NCI-H1092 (cell line): ENCODE results near the gene TXNDC2.
"Not testable (repeated sequence)": the region's sequence is repeated elsewhere in the genome, so short reads cannot be mapped to it uniquely, and the experiment has no call there.

Source experiments
- DNase-seq: peaks from one replicate; lab custom pipeline; 2025; lab: John Stamatoyannopoulos, UW

The TXNDC2 gene

GRCh38 chr18:9884532-9885140 is 1.1 kb upstream of the TXNDC2 start:
- DNase-seq = no peak

- no peak for DNase-seq
Measured at GRCh38 chr18:9886005-9886348, 204 bp downstream of the TXNDC2 start.

GRCh38 chr18:9887992-9888391 is 2.2 kb downstream of the TXNDC2 start:
- DNase-seq = no peak

DNA sequence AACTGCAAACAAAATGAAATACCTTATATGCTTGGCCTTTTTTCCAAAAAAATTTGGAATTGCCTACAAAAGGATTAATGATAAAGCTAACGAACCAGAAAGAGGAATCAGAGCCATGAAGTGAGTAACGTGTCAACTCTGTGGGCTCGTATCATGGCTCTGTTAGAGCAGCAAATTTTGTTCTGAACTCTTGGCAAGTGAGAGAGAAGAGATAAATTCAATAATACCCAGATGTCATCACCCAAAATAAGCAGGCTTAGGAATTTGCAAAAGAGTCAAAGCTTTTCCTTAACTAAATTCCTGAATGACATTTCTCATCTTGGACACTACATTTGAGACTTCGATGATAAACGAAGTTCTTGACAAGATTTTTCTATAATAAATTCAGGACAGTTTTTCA is 4.4 kb downstream of the TXNDC2 start:
- DNase-seq = no peak

DNA sequence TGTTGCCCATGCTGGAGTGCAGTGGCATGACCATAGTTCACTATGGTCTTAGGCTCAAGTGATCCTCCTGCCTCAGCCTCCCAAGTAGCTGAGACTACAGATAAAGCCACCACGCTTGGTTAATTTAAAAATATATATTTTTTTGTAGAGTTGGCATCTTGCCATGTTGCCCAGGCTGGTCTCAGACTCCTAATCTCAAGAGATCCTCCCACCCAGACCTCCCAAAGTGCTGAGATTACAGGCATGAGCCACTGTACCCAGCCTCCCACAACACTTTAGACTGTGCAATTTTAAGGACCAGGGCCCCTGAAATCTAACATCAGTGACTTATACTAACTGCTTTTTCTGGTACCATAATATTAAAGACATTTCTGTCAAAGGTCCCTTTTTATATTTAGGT is 5.2 kb downstream of the TXNDC2 start:
- DNase-seq = no peak

GRCh38 chr18:9891515-9891914 is 5.7 kb downstream of the TXNDC2 start:
- not testable (repeated sequence) for DNase-seq

GRCh38 chr18:9894454-9895068 is 8.8 kb downstream of the TXNDC2 start:
- no peak for DNase-seq

GRCh38 chr18:9897129-9897528 is 11.4 kb downstream of the TXNDC2 start:
- no peak for DNase-seq

DNA sequence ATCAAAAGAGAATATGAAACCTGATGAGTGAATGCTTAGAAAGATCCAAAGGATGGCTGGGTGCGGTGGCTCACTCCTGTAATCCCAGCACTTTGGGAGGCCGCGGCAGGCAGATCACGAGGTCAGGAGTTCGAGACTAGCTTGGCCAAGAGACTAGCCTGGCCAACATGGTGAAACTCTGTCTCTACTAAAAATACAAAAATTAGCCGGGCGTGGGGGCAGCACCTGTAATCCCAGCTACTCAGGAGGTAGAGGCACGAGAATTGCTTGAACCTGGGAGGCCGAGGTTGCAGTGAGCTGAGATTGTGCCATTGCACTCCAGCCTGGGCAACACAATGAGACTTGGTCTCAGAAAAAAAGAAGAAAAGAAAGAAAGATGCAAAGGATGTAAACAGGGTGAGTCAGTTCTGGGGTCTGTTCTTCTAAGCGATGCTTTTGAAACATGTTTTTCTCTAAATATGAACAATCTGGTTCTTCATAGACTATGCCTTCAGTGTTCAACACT is 12.1 kb downstream of the TXNDC2 start:
- DNase-seq = not testable (repeated sequence)

DNA sequence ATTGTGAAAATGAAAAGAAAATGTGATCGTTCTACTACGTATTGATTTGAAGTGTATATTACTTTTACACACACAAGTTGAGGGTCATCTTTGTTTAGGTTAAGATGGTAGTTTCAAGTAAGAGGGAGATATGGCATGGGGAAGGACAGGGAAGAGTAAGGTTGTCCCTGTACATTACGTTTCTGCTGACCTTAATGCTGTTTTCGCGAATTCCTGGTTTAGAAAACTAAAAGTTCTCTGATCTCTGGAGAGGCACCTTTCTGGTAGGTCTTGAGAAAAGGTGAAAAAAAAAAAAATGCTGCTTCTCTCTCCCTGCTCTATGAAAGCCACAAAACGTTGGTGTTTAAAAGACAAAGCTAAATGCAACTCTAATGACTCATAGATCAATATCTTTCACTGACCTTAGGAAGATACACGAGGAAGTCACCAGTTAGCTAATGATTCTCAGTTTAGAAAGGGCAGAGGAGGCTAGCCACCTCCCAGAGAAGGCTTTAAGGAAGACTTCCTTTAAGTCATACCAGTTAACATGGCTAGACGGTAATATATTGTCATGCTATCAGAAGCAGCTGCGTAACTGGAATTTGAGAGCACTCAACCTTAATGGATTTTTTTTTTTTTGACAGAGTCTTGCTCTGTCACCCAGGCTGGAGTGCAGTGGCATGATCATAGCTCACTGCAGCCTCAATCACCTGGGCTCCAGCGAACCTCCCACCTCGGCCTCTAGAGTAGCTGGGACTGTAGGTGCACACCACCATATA is 13.2 kb downstream of the TXNDC2 start:
- no peak for DNase-seq

DNA sequence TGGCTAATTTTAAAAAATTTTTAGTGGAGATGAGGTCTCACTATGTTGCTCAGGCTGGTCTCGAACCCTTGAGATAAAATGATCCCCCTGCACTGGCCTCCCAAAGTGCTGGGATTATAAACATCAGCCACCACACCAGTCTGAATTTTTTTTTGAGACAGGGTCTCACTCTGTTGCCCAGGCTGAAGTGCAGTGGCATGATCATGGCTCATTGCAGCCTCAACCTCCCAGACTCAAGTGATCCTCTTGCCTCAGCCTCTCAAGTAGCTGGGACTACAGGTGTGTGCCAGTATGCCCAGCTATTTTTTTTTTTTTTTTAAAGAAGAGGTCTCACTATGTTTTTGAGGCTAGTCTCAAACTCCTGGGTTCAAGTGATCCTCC is 13.8 kb downstream of the TXNDC2 start:
- not testable (repeated sequence) for DNase-seq

DNA sequence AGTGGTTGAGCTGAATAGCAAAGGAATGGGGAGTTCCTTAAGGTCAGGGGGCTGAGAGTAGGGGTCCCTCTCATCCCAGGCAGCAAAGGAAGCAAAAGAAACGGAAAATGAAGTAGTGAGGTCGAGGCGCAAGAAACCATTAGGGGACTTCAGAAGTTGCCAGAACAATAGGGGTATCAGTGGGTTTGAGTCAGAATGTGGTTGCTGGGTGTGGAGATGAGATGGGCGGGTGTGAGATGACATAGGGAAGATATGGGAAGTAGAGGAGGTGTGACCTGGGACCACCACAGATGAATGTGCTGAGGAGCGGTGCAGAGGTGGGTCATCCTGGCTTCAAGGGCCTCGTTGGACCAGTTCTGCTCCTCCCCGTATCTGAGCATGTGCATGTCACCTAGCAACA is 14.9 kb downstream of the TXNDC2 start:
- no peak for DNase-seq

DNA sequence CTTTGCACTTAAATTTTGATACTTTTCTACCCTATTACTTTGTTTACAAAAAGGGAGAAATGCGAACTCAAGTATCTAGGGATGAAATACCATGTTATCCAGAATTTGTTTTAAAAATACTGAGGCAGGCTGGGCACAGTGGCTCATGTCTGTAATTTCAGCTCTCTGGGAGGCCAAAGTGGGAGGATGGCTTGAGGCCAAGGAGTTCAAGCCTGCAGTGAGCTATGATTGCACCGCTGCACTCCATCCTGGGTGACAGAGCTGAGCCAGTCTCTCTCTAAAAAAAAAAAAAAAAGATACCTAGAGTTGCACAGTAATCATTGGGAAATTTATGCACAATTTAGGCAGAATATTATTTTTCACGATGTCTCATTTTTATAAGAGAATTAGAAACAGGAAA is 15.6 kb downstream of the TXNDC2 start:
- DNase-seq = no peak

DNA sequence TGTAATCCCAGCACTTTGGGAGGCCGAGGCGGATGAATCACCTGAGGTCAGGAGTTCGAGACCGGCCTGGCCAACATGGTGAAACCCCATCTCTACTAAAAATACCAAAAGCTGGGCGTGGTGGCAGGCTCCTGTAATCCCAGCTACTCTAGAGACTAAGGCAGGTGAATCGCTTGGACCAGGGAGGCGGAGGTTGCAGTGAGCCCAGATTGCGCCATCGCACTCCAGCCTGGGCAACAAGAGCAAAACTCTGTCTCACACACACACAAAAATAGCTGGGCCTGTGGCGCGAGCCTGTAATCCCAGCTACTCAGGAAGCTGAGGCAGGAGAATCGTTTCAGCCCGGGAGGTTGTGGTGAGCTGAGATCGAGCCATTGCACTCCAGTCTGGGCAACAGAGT is 16.5 kb downstream of the TXNDC2 start:
- DNase-seq = not testable (repeated sequence)

DNA sequence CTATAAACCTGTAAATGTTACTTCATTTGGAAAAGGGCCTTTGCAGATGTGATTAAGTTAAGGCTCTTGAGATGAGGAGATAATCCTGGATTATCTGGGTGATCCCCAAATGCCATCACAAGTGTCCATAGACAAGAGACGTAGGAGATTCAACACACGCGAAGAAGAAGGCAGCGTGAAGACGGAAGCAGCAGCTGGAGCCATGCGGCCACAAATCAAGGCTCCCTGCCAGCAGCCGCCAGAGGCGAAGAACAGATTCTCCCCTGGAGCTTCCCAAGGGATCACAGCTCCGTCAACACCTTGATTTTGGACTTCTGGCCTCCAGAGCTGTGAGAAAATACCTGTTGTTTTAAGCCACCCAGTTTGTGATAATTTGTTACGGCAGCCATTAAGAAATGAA is 17.1 kb downstream of the TXNDC2 start:
- DNase-seq = no peak

DNA sequence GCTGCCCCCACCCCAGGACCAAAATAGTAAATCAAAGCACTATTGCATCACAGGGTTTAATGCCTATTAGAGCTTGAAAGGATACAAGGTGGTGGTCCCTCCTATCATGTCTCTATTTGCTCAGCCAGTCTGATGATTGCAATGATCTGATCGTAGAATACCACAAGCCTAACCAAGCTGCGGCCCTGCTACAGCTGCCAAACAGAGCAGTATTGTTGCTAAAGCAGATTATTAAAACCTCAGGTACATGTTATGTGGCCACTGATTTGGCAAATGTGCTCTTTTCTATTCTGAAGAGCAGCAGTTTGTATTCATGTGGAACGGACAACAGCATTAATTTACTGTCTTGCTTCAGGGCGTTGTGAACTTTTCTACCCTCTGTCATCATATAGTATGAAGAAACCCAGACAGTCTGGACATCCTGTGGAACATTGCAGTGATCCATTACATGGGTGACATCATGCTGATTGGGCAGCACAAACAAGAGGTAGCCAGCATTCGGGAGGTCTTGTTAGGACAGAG is 19.7 kb downstream of the TXNDC2 start:
- no peak for DNase-seq

DNA sequence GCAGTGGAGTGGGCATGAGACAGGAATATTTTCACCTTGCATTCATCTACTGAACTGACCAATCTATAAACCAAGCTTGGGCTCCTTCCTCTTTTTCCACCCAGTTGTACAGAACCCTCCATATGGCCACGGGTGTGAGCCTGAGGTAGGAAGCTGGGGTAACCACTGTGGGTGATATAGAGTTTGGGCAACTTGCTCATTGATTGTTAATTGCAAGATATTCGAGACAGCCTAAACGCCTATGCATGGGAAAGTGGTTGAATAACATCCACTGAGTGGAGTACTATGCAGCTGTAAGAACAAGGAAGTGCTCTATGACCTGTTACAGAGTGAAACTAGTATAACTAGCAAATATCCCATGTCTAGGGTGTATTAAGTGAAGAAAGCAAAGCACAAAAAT is 20.7 kb downstream of the TXNDC2 start:
- DNase-seq = no peak

DNA sequence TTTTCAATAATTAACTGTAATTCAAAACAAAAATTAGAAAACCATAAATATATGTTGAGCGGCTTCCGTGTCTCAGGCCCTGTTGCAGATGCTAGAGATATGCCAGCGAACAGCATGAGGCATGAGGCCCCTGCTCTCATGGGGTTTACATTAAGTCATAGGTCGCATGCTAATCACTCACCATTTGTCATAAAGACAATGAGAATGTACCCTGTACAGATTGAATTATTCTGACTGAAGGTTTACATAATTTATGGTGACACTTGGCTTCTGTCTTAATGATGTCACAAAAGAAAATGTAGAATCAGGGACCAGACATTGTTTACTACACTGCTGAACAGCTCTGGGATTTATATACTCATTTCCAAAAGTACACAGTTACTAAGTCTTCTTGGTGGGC is 22.1 kb downstream of the TXNDC2 start:
- DNase-seq = no peak

DNA sequence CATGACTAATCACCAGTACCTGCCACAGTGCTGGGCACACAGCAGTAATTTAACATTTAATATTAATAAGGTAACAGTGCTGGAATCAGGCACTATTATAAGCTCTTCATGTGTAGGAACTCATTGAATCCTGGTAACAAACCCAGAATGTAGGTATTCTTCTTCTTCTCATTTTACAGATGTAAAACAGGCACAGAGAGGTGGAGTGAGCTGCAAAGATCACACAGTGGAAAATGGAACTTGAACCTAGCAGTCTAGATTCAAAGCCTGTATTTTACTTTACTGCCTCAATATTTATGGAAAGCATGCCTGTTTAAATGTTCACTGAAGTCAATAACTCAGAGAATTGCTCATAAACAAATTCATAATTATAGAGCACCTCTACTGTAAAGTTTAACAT is 24.3 kb downstream of the TXNDC2 start:
- no peak for DNase-seq

DNA sequence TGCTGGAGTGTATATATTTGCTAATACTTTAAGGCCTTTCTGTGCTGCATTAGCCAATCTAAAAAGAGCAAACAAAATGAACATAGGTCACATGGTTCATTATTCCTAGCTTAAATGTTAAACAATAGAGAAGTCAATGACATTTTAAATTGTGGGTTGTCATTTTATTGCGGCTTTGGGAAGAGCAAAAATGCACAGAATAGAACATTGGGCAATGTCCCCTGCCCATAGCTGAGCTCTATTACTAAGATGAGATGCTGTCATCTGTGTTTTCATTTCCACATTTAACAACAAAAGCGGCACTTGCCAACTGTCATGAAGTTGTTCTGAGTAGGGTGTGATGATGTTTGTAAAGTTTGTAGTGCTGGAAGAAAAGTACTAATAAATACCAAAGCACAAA is 24.9 kb downstream of the TXNDC2 start:
- no peak for DNase-seq

DNA sequence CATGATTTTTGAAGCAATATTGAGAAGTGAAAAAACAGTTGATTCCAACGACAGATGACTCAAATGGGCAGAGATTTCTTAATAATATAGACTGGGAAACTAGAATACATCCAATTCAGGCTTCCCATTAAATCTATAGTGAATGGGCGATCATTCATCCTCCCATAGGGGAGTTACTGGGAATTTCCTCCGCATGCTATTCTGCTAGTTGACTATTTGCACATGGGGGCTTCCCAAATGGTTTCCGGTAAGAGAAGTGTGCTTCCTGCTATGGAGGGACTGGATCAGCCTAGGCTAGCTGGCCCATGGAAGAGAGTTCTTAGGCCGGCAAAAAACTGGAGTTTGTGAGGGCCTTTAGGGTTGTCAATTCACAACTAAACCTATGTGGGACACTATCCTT is 25.5 kb downstream of the TXNDC2 start:
- no peak for DNase-seq

DNA sequence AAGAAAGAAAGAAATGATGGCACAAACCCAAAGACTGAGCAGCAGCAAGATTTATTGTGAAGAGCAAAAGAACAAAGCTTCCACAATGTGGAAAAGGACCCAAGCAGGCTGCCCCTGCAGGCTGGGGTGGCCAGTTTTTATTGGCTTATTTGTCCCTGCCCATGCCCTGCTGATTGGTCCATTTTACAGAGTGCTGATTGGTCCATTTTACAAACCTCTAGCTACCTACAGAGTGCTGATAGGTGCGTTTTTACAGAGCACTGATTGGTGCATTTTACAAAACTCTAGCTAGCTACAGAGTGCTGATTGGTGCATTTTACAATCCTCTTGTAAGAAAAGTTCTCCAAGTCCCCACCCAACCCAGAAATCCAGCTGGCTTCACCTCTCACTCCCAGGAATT is 26.5 kb downstream of the TXNDC2 start:
- not testable (repeated sequence) for DNase-seq

DNA sequence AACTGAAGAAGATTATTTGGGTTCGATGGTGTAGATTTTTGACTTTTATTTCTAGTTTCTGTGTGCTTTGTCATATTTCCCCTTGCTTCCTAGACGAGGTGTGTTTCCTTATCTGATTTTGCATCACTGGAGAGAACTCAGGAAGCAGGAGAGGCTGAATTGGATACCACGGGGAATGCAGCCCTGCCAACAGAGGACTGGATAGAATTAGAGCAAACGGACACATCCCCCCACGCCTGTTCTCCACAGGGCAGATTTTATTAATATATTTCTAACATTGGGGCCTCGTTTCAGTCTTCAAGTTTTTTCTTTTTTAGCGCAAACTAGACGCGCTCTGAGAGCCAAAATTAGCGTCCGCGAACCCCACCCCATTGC is 27.4 kb downstream of the TXNDC2 start:
- DNase-seq = no peak
